ENCODE data around the gene MEST.

MEST gene

GRCh38 chr7:130454959-130455358 lies 36.9 kb upstream of the MEST start:
- Histone ChIP-seq H3K36me3 (replicated peaks in 1 of 2; ENCODE audit: control insufficient read depth in 2 of 2, insufficient read depth in 2 of 2, low read length in 2 of 2) (no peaks in the 10 kb centered on the region), H3K18ac (ENCODE audit: low read length) (no peak overlapping the region), H4K91ac (ENCODE audit: low read depth, low read length, poor library complexity) (no peak overlapping the region), H3K14ac (ENCODE audit: low read length) (no peak overlapping the region), H2BK120ac (ENCODE audit: low read depth, low read length) (no peak overlapping the region), H2AK5ac (ENCODE audit: low read depth, low read length) (no peak overlapping the region), H3K4me3 (ENCODE audit: low read length in 2 of 2) (no peak overlapping the region), H2BK12ac (ENCODE audit: low read length) (no peak overlapping the region), H3K4ac (ENCODE audit: low read length) (no peak overlapping the region), H2BK15ac (ENCODE audit: low read length) (no peak overlapping the region), H4K8ac (ENCODE audit: low read depth, low read length) (no peak overlapping the region), H3K23ac (ENCODE audit: low read depth, low read length, poor library complexity) (no peak overlapping the region), H3K4me2 (ENCODE audit: insufficient read depth, low read length, poor library complexity, severe bottlenecking) (no peak overlapping the region), H2AFZ (ENCODE audit: low read length) (no peak overlapping the region), H2BK5ac (ENCODE audit: low read length) (no peak overlapping the region), H3K9ac (ENCODE audit: low read depth, low read length, poor library complexity) (no peak overlapping the region), H3K79me1 (ENCODE audit: low read depth, low read length) (no peaks in the 10 kb centered on the region), H3K9me3 (replicated peaks in 1 of 2; ENCODE audit: control insufficient read depth in 2 of 2, insufficient read depth in 1 of 2, low read depth in 1 of 2, low read length in 2 of 2) (peaks cover 0 to 17% of the 10 kb centered on the region in 2 donors), H3K4me1 (ENCODE audit: control insufficient read depth in 2 of 2, insufficient read depth in 1 of 2, low read depth in 1 of 2, low read length in 2 of 2) (no peaks in the 10 kb centered on the region), H3K27me3 (ENCODE audit: control insufficient read depth in 3 of 3, insufficient read depth in 3 of 3, low read depth in 1 of 3, low read length in 3 of 3) (no peaks in the 10 kb centered on the region), H3K27ac (replicated peaks; ENCODE audit: low read length) (no peak overlapping the region)
- no CpG with 5 or more reads among the region's 2 CpGs for WGBS, 2 donors (ENCODE audit: extremely low coverage in 2 of 2, insufficient read length in 2 of 2, insufficient replicate concordance in 1 of 2)
- no peak for DNase-seq (ENCODE audit: low spot score)

- Histone ChIP-seq H4K8ac (ENCODE audit: low read depth, low read length) (no peak overlapping the region), H2AK5ac (ENCODE audit: low read depth, low read length) (no peak overlapping the region), H3K27ac (replicated peaks; ENCODE audit: low read length) (no peak overlapping the region), H3K18ac (ENCODE audit: low read length) (no peak overlapping the region), H2BK12ac (ENCODE audit: low read length) (no peak overlapping the region), H3K9me3 (replicated peaks in 1 of 2; ENCODE audit: control insufficient read depth in 2 of 2, insufficient read depth in 1 of 2, low read depth in 1 of 2, low read length in 2 of 2) (peaks cover 0 to 25% of the 10 kb centered on the region in 2 donors), H3K23ac (ENCODE audit: low read depth, low read length, poor library complexity) (no peak overlapping the region), H3K4me1 (ENCODE audit: control insufficient read depth in 2 of 2, insufficient read depth in 1 of 2, low read depth in 1 of 2, low read length in 2 of 2) (no peaks in the 10 kb centered on the region), H3K36me3 (replicated peaks in 1 of 2; ENCODE audit: control insufficient read depth in 2 of 2, insufficient read depth in 2 of 2, low read length in 2 of 2) (no peaks in the 10 kb centered on the region), H3K4me3 (ENCODE audit: low read length in 2 of 2) (no peak overlapping the region), H2BK120ac (ENCODE audit: low read depth, low read length) (no peak overlapping the region), H2BK15ac (ENCODE audit: low read length) (no peak overlapping the region), H3K4me2 (ENCODE audit: insufficient read depth, low read length, poor library complexity, severe bottlenecking) (no peak overlapping the region), H3K27me3 (ENCODE audit: control insufficient read depth in 3 of 3, insufficient read depth in 3 of 3, low read depth in 1 of 3, low read length in 3 of 3) (no peaks in the 10 kb centered on the region), H3K14ac (ENCODE audit: low read length) (no peak overlapping the region), H4K91ac (ENCODE audit: low read depth, low read length, poor library complexity) (no peak overlapping the region), H3K4ac (ENCODE audit: low read length) (no peak overlapping the region), H2BK5ac (ENCODE audit: low read length) (no peak overlapping the region), H3K9ac (ENCODE audit: low read depth, low read length, poor library complexity) (no peak overlapping the region), H3K79me1 (ENCODE audit: low read depth, low read length) (no peaks in the 10 kb centered on the region), H2AFZ (ENCODE audit: low read length) (no peak overlapping the region)
- no CpG with 5 or more reads among the region's 2 CpGs for WGBS, 2 donors (ENCODE audit: extremely low coverage in 2 of 2, insufficient read length in 2 of 2, insufficient replicate concordance in 1 of 2)
- DNase-seq (ENCODE audit: low spot score): no peak
These were observed 33.6 kb upstream of the MEST start for GRCh38 chr7:130458257-130458656.

- no peak overlapping the region for H2BK120ac ChIP-seq (ENCODE audit: low read depth, low read length)
- H2AFZ ChIP-seq (ENCODE audit: low read length): peak overlapping the region; percentile 57
- no peak overlapping the region for H3K18ac ChIP-seq (ENCODE audit: low read length)
- H3K23ac ChIP-seq (ENCODE audit: low read depth, low read length, poor library complexity): no peak overlapping the region
- WGBS, 2 donors (ENCODE audit: extremely low coverage in 2 of 2, insufficient read length in 2 of 2, insufficient replicate concordance in 1 of 2): no CpG with 5 or more reads among the region's 2 CpGs
- H4K91ac ChIP-seq (ENCODE audit: low read depth, low read length, poor library complexity): no peak overlapping the region
- no peak overlapping the region for H4K8ac ChIP-seq (ENCODE audit: low read depth, low read length)
- H3K27ac ChIP-seq (replicated peaks; ENCODE audit: low read length): no peak overlapping the region
- H3K4me3 ChIP-seq (ENCODE audit: low read length in 2 of 2): no peak overlapping the region
- no peak overlapping the region for H3K9ac ChIP-seq (ENCODE audit: low read depth, low read length, poor library complexity)
- no peak for DNase-seq (ENCODE audit: low spot score)
- H2BK5ac ChIP-seq (ENCODE audit: low read length): no peak overlapping the region
- no peak overlapping the region for H3K14ac ChIP-seq (ENCODE audit: low read length)
- H3K36me3 ChIP-seq (replicated peaks in 1 of 2; ENCODE audit: control insufficient read depth in 2 of 2, insufficient read depth in 2 of 2, low read length in 2 of 2): no peaks in the 10 kb centered on the region
- no peaks in the 10 kb centered on the region for H3K79me1 ChIP-seq (ENCODE audit: low read depth, low read length)
- no peak overlapping the region for H2AK5ac ChIP-seq (ENCODE audit: low read depth, low read length)
- no peaks in the 10 kb centered on the region for H3K4me1 ChIP-seq (ENCODE audit: control insufficient read depth in 2 of 2, insufficient read depth in 1 of 2, low read depth in 1 of 2, low read length in 2 of 2)
- no peak overlapping the region for H2BK15ac ChIP-seq (ENCODE audit: low read length)
- no peak overlapping the region for H2BK12ac ChIP-seq (ENCODE audit: low read length)
- no peak overlapping the region for H3K4ac ChIP-seq (ENCODE audit: low read length)
- H3K27me3 ChIP-seq (ENCODE audit: control insufficient read depth in 3 of 3, insufficient read depth in 3 of 3, low read depth in 1 of 3, low read length in 3 of 3): no peaks in the 10 kb centered on the region
- H3K9me3 ChIP-seq (replicated peaks in 1 of 2; ENCODE audit: control insufficient read depth in 2 of 2, insufficient read depth in 1 of 2, low read depth in 1 of 2, low read length in 2 of 2): peaks cover 0 to 25% of the 10 kb centered on the region in 2 donors
- H3K4me2 ChIP-seq (ENCODE audit: insufficient read depth, low read length, poor library complexity, severe bottlenecking): no peak overlapping the region
These were observed 30.6 kb upstream of the MEST start for GRCh38 chr7:130461272-130461671.

DNA sequence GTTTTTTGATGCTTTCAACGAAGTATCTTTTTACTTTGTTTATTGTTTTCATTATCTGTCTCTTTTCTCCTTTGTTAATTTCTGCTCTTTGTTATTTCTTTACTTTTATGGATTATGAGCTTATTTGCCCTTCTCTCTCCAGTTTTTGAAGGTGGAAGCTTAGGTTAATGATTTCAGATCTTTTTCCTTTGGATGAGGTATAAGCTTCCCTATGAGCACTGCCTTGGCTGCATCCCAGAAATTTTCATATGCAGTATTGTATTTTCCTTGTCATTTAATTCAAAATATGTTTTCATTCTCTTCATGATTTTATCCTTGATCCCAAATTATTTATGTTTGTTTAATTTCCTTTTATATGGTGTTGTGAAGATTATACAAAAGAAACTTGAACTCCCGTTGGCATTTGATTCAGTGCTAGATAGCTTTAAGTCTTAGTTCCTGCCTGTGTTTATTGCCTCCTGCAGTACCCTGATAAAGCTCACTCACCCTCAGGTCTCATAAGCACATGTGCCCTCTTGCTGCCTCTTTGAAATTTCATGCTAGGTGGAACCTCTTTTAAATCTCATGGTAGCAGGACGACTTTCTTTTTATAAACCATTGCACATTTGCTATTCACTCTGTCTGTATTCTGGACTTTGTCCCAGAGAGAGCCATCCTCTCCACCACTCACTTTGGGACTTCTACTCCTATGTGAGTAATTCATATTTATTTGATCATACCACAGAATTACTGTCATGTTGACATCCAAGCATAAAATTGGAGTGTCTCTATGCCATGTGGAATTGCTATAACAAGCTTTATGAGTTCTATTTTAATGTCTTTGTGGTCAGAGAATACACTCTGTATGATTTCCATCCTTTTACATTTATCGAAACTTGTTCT lies 28.1 kb upstream of the MEST start:
- H3K79me1 ChIP-seq (ENCODE audit: low read depth, low read length): no peaks in the 10 kb centered on the region
- H2AK5ac ChIP-seq (ENCODE audit: low read depth, low read length): no peak overlapping the region
- no peak for DNase-seq (ENCODE audit: low spot score)

More for the DNA sequence above, 28.1 kb upstream of the MEST start:
- Histone ChIP-seq H2AFZ (ENCODE audit: low read length) (no peak overlapping the region), H2BK5ac (ENCODE audit: low read length) (no peak overlapping the region), H3K23ac (ENCODE audit: low read depth, low read length, poor library complexity) (no peak overlapping the region), H3K18ac (ENCODE audit: low read length) (no peak overlapping the region), H3K27ac (replicated peaks; ENCODE audit: low read length) (no peak overlapping the region), H2BK15ac (ENCODE audit: low read length) (no peak overlapping the region), H3K4me1 (ENCODE audit: control insufficient read depth in 2 of 2, insufficient read depth in 1 of 2, low read depth in 1 of 2, low read length in 2 of 2) (no peaks in the 10 kb centered on the region), H3K9ac (ENCODE audit: low read depth, low read length, poor library complexity) (no peak overlapping the region), H2BK120ac (ENCODE audit: low read depth, low read length) (no peak overlapping the region), H3K4me2 (ENCODE audit: insufficient read depth, low read length, poor library complexity, severe bottlenecking) (no peak overlapping the region), H3K9me3 (replicated peaks in 1 of 2; ENCODE audit: control insufficient read depth in 2 of 2, insufficient read depth in 1 of 2, low read depth in 1 of 2, low read length in 2 of 2) (peaks cover 0 to 15% of the 10 kb centered on the region in 2 donors), H3K4ac (ENCODE audit: low read length) (no peak overlapping the region), H3K4me3 (ENCODE audit: low read length in 2 of 2) (no peak overlapping the region), H4K8ac (ENCODE audit: low read depth, low read length) (no peak overlapping the region), H4K91ac (ENCODE audit: low read depth, low read length, poor library complexity) (no peak overlapping the region), H3K36me3 (replicated peaks in 1 of 2; ENCODE audit: control insufficient read depth in 2 of 2, insufficient read depth in 2 of 2, low read length in 2 of 2) (no peaks in the 10 kb centered on the region), H3K14ac (ENCODE audit: low read length) (no peak overlapping the region), H2BK12ac (ENCODE audit: low read length) (no peak overlapping the region), H3K27me3 (ENCODE audit: control insufficient read depth in 3 of 3, insufficient read depth in 3 of 3, low read depth in 1 of 3, low read length in 3 of 3) (no peaks in the 10 kb centered on the region)
- WGBS, 2 donors (ENCODE audit: extremely low coverage in 2 of 2, insufficient read length in 2 of 2, insufficient replicate concordance in 1 of 2): no CpG with 5 or more reads among the region's 4 CpGs

Data from neuronal stem cell (in vitro differentiated cells).